ENCODE results near the gene IDI2. TPM values are rescaled to one million over a fixed set of nuclear protein-coding genes. Genes with fewer than 3 reads are reported as not detected.

The IDI2 gene
- total and polyA plus RNA-seq, 2 of the 13 experiments (the other 11 are each of a cell fraction or from before 2014, with no cell fraction given): not detected

GRCh38 chr10:1050554-1050953 lies 24.9 kb upstream of the IDI2 start (continued):
- TF ChIP-seq, protein P1, sequence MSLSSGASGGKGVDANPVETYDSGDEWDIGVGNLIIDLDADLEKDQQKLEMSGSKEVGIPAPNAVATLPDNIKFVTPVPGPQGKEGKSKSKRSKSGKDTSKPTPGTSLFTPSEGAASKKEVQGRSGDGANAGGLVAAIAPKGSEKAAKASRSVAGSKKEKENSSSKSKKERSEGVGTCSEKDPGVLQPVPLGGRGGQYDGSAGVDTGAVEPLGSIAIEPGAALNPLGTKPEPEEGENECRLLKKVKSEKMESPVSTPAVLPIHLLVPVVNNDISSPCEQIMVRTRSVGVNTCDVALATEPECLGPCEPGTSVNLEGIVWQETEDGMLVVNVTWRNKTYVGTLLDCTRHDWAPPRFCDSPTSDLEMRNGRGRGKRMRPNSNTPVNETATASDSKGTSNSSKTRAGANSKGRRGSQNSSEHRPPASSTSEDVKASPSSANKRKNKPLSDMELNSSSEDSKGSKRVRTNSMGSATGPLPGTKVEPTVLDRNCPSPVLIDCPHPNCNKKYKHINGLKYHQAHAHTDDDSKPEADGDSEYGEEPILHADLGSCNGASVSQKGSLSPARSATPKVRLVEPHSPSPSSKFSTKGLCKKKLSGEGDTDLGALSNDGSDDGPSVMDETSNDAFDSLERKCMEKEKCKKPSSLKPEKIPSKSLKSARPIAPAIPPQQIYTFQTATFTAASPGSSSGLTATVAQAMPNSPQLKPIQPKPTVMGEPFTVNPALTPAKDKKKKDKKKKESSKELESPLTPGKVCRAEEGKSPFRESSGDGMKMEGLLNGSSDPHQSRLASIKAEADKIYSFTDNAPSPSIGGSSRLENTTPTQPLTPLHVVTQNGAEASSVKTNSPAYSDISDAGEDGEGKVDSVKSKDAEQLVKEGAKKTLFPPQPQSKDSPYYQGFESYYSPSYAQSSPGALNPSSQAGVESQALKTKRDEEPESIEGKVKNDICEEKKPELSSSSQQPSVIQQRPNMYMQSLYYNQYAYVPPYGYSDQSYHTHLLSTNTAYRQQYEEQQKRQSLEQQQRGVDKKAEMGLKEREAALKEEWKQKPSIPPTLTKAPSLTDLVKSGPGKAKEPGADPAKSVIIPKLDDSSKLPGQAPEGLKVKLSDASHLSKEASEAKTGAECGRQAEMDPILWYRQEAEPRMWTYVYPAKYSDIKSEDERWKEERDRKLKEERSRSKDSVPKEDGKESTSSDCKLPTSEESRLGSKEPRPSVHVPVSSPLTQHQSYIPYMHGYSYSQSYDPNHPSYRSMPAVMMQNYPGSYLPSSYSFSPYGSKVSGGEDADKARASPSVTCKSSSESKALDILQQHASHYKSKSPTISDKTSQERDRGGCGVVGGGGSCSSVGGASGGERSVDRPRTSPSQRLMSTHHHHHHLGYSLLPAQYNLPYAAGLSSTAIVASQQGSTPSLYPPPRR (CRISPR knock-in tag; IDR thresholded peaks at IDR 0.05; ENCODE audit: borderline replicate concordance): no peak
- TF ChIP-seq ZBTB3 (CRISPR knock-in tag; IDR thresholded peaks at IDR 0.05; ENCODE audit: borderline replicate concordance, low read depth) (no peak), CBX5 (CRISPR knock-in tag; IDR thresholded peaks at IDR 0.05; ENCODE audit: borderline replicate concordance) (no peak), HMG20B (CRISPR knock-in tag; conservative IDR thresholded peaks at IDR 0.05) (no peak), HNRNPUL1 (IDR thresholded peaks at IDR 0.05; ENCODE audit: low read depth, low read length) (no peak), TBL1XR1 (IDR thresholded peaks at IDR 0.05; ENCODE audit: borderline replicate concordance, low read length, partially characterized antibody) (no peak), WIZ (CRISPR knock-in tag; IDR thresholded peaks at IDR 0.05) (no peak), SALL1 (CRISPR knock-in tag; IDR thresholded peaks at IDR 0.05) (peak; percentile 33; the same call in 1 of the 2 replicates), KLF12 (CRISPR knock-in tag; IDR thresholded peaks at IDR 0.05; ENCODE audit: borderline replicate concordance) (no peak), SOX13 (IDR thresholded peaks at IDR 0.05) (no peak), SOX13 (CRISPR knock-in tag; conservative IDR thresholded peaks at IDR 0.05 in 1 of 2, IDR thresholded peaks at IDR 0.05 in 1 of 2) (no peak), PAF1 (CRISPR knock-in tag; IDR thresholded peaks at IDR 0.05) (no peak), ZFP91 (CRISPR knock-in tag; IDR thresholded peaks at IDR 0.05; ENCODE audit: borderline replicate concordance) (no peak), PTBP1 (IDR thresholded peaks at IDR 0.05; ENCODE audit: low read depth, low read length, poor library complexity, severe bottlenecking) (no peak), RARA (CRISPR knock-in tag; IDR thresholded peaks at IDR 0.05) (0 out of 2 replicates have a peak, but pooled peaks have one; percentile 49)
- TF ChIP-seq, protein P2, sequence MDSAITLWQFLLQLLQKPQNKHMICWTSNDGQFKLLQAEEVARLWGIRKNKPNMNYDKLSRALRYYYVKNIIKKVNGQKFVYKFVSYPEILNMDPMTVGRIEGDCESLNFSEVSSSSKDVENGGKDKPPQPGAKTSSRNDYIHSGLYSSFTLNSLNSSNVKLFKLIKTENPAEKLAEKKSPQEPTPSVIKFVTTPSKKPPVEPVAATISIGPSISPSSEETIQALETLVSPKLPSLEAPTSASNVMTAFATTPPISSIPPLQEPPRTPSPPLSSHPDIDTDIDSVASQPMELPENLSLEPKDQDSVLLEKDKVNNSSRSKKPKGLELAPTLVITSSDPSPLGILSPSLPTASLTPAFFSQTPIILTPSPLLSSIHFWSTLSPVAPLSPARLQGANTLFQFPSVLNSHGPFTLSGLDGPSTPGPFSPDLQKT (CRISPR knock-in tag; IDR thresholded peaks at IDR 0.05; ENCODE audit: borderline replicate concordance): no peak
- TF ChIP-seq, protein P3, sequence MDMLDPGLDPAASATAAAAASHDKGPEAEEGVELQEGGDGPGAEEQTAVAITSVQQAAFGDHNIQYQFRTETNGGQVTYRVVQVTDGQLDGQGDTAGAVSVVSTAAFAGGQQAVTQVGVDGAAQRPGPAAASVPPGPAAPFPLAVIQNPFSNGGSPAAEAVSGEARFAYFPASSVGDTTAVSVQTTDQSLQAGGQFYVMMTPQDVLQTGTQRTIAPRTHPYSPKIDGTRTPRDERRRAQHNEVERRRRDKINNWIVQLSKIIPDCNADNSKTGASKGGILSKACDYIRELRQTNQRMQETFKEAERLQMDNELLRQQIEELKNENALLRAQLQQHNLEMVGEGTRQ (IDR thresholded peaks at IDR 0.05; ENCODE audit: low read depth, low read length): 0 out of 2 replicates have a peak, but pooled peaks have one; percentile 13
- TF ChIP-seq, protein P3 (CRISPR knock-in tag; IDR thresholded peaks at IDR 0.05; ENCODE audit: borderline replicate concordance): no peak
- TF ChIP-seq, protein P4, sequence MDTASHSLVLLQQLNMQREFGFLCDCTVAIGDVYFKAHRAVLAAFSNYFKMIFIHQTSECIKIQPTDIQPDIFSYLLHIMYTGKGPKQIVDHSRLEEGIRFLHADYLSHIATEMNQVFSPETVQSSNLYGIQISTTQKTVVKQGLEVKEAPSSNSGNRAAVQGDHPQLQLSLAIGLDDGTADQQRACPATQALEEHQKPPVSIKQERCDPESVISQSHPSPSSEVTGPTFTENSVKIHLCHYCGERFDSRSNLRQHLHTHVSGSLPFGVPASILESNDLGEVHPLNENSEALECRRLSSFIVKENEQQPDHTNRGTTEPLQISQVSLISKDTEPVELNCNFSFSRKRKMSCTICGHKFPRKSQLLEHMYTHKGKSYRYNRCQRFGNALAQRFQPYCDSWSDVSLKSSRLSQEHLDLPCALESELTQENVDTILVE (CRISPR knock-in tag; IDR thresholded peaks at IDR 0.05): no peak
